Astrocyte (in vitro differentiated cells and primary cell): ENCODE data around the gene CADM1. TPM values are rescaled to one million over a fixed set of nuclear protein-coding genes. Genes with fewer than 3 reads are reported as not detected.

ENCODE experiments used
- DNase-seq: peaks from one replicate; pipeline ENCODE4 v3.0.0-alpha.2; 2010; ENCODE audit warnings: low read depth
- FAIRE-seq: peaks from 2 replicates; lab custom pipeline; 2011; peaks lifted over from hg19 to GRCh38; lab: Jason Lieb, UNC
- H2AFZ ChIP-seq: 2 replicates; pipeline ENCODE4 v1.6.0; 2012; ENCODE audit warnings: low read depth, low read length, inconsistent platforms
- H3K27ac ChIP-seq: 2 replicates; pipeline ENCODE4 v1.5.1; 2011; ENCODE audit warnings: low read depth, low read length, inconsistent platforms
- H3K27me3 ChIP-seq: 2 replicates; pipeline ENCODE4 v1.6.0; 2011; ENCODE audit warnings: low read length, inconsistent platforms; ENCODE audit not compliant: insufficient read depth
- H3K36me3 ChIP-seq: 2 replicates; pipeline ENCODE4 v1.5.1; 2011; ENCODE audit warnings: low read length, inconsistent platforms; ENCODE audit not compliant: insufficient read depth
- H3K4me1 ChIP-seq: 2 replicates; pipeline ENCODE4 v1.5.1; 2011; ENCODE audit warnings: low read length, inconsistent platforms; ENCODE audit not compliant: insufficient read depth
- H3K4me2 ChIP-seq: 2 replicates; pipeline ENCODE4 v1.6.0; 2012; ENCODE audit warnings: low read length, inconsistent platforms
- H3K4me3 ChIP-seq: 2 replicates; pipeline ENCODE4 v1.5.1; 2011; ENCODE audit warnings: low read depth, mild to moderate bottlenecking, low read length, inconsistent platforms; ENCODE audit not compliant: insufficient read depth
- H3K79me2 ChIP-seq: 2 replicates; pipeline ENCODE4 v1.6.0; 2012; ENCODE audit warnings: mild to moderate bottlenecking, low read length, inconsistent platforms; ENCODE audit not compliant: insufficient read depth
- H3K9ac ChIP-seq: 2 replicates; pipeline ENCODE4 v1.6.0; 2012; ENCODE audit warnings: mild to moderate bottlenecking, low read length, inconsistent platforms
- H3K9me3 ChIP-seq: 2 replicates; pipeline ENCODE4 v1.5.1; 2012; ENCODE audit warnings: low read depth, mild to moderate bottlenecking, low read length, inconsistent platforms; ENCODE audit not compliant: insufficient read depth
- H4K20me1 ChIP-seq: 2 replicates; pipeline ENCODE4 v1.6.0; 2012; ENCODE audit warnings: low read length, inconsistent platforms; ENCODE audit not compliant: insufficient read depth
- H3K27ac Mint-ChIP-seq: one replicate; pipeline ENCODE4 v1.8.0; 2021; ENCODE audit warnings: mild to moderate bottlenecking, mixed read lengths; ENCODE audit not compliant: unreplicated experiment
- H3K27me3 Mint-ChIP-seq: one replicate; pipeline ENCODE4 v1.8.0; 2021; ENCODE audit warnings: low read depth, mixed read lengths; ENCODE audit not compliant: unreplicated experiment
- H3K36me3 Mint-ChIP-seq: one replicate; pipeline ENCODE4 v1.8.0; 2021; ENCODE audit warnings: low read depth, mixed read lengths; ENCODE audit not compliant: unreplicated experiment
- H3K4me1 Mint-ChIP-seq: one replicate; pipeline ENCODE4 v1.8.0; 2021; ENCODE audit warnings: low read depth, mixed read lengths; ENCODE audit not compliant: unreplicated experiment
- H3K4me3 Mint-ChIP-seq: one replicate; pipeline ENCODE4 v1.8.0; 2021; ENCODE audit warnings: mild to moderate bottlenecking, moderate library complexity, mixed read lengths; ENCODE audit not compliant: unreplicated experiment
- H3K9me3 Mint-ChIP-seq: one replicate; pipeline ENCODE4 v1.8.0; 2021; ENCODE audit warnings: mild to moderate bottlenecking, mixed read lengths; ENCODE audit not compliant: unreplicated experiment
- EZH2 ChIP-seq: IDR thresholded peaks from 2 replicates; pipeline ENCODE4 v1.6.1; 2012; ENCODE audit warnings: mild to moderate bottlenecking, low read length, inconsistent platforms; ENCODE audit not compliant: insufficient read depth
- total RNA-seq: library from RNA; stranded (reverse); gene quantifications from 2 replicates; pipeline ENCODE4 v1.2.1, GENCODE V29; 2021
- TF ChIP-seq, protein P1 (sequence below): IDR thresholded peaks from 2 replicates; pipeline ENCODE4 v1.5.1; 2011; ENCODE audit warnings: low read depth, mild to moderate bottlenecking, inconsistent platforms, low read length, moderate library complexity; ENCODE audit not compliant: insufficient read depth

Gene CADM1
- total RNA-seq, 1 donor from 2014 or later, result 414 TPM

DNA sequence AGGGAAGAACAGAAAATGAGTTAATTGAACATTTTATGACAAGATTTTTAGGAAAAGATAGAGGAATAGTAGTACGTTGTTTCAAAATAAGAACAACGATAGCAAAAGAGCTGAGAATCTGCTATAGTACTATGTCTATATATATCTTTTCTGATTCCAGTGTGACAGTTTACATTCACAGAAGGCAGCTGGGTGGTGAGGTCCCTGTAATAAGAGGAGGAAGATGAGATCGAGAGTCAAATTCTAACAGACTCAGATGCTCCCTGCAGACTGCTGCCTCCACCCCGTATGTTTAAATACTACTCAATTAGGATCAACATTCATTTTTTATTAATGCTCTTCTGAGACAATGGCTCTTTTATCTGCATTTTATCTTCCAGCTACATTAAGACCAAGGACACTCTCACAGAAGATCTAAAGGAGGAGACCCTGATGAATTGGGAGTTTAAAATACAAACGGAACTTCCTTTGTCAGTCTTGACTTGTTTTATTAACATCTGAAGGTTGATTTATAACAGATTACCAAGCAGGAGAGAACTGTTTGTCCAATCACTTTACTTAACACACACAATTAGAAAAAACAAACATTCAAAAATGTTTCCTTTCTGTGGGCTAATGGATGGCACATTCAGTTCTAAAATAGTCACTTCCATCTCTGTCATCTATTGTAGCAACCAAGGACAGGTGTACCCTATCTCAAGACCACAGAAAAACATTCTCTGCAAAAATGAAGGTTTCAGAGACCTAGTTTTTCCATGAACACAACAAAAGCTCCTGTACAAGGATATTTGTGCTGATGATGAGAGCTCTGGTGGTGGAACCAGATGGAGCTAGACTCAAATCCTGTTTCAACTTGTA is 240.2 kb downstream of the CADM1 start:
- no peak overlapping the region for H3K4me2 ChIP-seq
- H3K4me3 Mint-ChIP-seq, result no peak overlapping the region
- H3K36me3 ChIP-seq, result no peaks in the 10 kb centered on the region
- peaks cover 3% of the 10 kb centered on the region for H4K20me1 ChIP-seq
- FAIRE-seq (no peak), DNase-seq (no peak)
- no peak overlapping the region for H3K27ac Mint-ChIP-seq
- H3K27me3 Mint-ChIP-seq, result no peaks in the 10 kb centered on the region
- no peak overlapping the region for H2AFZ ChIP-seq
- no peak for TF ChIP-seq EZH2
- TF ChIP-seq, protein P1, sequence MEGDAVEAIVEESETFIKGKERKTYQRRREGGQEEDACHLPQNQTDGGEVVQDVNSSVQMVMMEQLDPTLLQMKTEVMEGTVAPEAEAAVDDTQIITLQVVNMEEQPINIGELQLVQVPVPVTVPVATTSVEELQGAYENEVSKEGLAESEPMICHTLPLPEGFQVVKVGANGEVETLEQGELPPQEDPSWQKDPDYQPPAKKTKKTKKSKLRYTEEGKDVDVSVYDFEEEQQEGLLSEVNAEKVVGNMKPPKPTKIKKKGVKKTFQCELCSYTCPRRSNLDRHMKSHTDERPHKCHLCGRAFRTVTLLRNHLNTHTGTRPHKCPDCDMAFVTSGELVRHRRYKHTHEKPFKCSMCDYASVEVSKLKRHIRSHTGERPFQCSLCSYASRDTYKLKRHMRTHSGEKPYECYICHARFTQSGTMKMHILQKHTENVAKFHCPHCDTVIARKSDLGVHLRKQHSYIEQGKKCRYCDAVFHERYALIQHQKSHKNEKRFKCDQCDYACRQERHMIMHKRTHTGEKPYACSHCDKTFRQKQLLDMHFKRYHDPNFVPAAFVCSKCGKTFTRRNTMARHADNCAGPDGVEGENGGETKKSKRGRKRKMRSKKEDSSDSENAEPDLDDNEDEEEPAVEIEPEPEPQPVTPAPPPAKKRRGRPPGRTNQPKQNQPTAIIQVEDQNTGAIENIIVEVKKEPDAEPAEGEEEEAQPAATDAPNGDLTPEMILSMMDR, result no peak
- H3K4me1 Mint-ChIP-seq, result peaks cover 19% of the 10 kb centered on the region
- no peaks in the 10 kb centered on the region for H3K4me1 ChIP-seq
- H3K27me3 ChIP-seq, result no peaks in the 10 kb centered on the region
- H3K36me3 Mint-ChIP-seq, result peaks cover 8% of the 10 kb centered on the region
- no peaks in the 10 kb centered on the region for H3K9me3 ChIP-seq
- no peak overlapping the region for H3K9ac ChIP-seq
- H3K9me3 Mint-ChIP-seq, result no peaks in the 10 kb centered on the region
- H3K4me3 ChIP-seq, result no peak overlapping the region
- H3K27ac ChIP-seq, result no peak overlapping the region
- H3K79me2 ChIP-seq, result no peaks in the 10 kb centered on the region

- no peak overlapping the region for H3K4me2 ChIP-seq
- H3K27ac ChIP-seq, result no peak overlapping the region
- H4K20me1 ChIP-seq, result peaks cover 11% of the 10 kb centered on the region
- no peak overlapping the region for H2AFZ ChIP-seq
- no peaks in the 10 kb centered on the region for H3K9me3 ChIP-seq
- no peak for DNase-seq
- no peaks in the 10 kb centered on the region for H3K79me2 ChIP-seq
- H3K4me3 ChIP-seq, result no peak overlapping the region
- H3K27me3 ChIP-seq, result no peaks in the 10 kb centered on the region
- Mint-ChIP-seq H3K4me3 (no peak overlapping the region), H3K4me1 (peaks cover 21% of the 10 kb centered on the region), H3K36me3 (peaks cover 5% of the 10 kb centered on the region), H3K27ac (no peak overlapping the region), H3K9me3 (no peaks in the 10 kb centered on the region), H3K27me3 (no peaks in the 10 kb centered on the region)
- TF ChIP-seq, protein P1, result no peak
- no peak for TF ChIP-seq EZH2
- no peaks in the 10 kb centered on the region for H3K4me1 ChIP-seq
- no peaks in the 10 kb centered on the region for H3K36me3 ChIP-seq
- H3K9ac ChIP-seq, result no peak overlapping the region
- no peak for FAIRE-seq
These were observed 246.0 kb downstream of the CADM1 start for GRCh38 chr11:115258216-115258615.

DNA sequence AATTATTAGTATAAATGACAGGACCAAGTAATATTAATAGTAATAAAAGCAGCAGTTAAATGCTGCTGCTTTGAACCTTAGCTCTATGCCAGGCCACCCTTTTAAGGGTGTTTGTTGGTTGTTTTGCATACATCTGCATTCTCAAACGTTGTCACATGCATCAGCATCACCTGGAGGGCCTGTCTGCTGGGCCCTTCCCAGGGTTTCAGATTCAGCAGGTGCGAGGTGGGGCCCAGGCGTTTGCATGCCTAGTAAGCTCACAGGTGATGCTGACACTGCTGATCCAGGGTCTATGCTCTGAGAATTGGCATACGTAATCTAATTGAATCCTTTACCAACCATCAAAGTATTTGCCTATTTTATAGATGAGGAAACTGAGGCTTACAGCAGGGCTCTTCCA is 246.5 kb downstream of the CADM1 start:
- FAIRE-seq, result no peak
- no peak overlapping the region for H3K4me3 ChIP-seq
- no peaks in the 10 kb centered on the region for H3K9me3 Mint-ChIP-seq

More for the DNA sequence above, 246.5 kb downstream of the CADM1 start:
- no peak for DNase-seq
- Histone ChIP-seq H3K27ac (no peak overlapping the region), H3K4me1 (no peaks in the 10 kb centered on the region), H3K36me3 (no peaks in the 10 kb centered on the region), H3K4me2 (no peak overlapping the region), H3K27me3 (no peaks in the 10 kb centered on the region), H4K20me1 (peaks cover 11% of the 10 kb centered on the region), H3K79me2 (no peaks in the 10 kb centered on the region), H2AFZ (no peak overlapping the region), H3K9ac (no peak overlapping the region), H3K9me3 (no peaks in the 10 kb centered on the region)
- Mint-ChIP-seq H3K4me3 (no peak overlapping the region), H3K4me1 (peaks cover 21% of the 10 kb centered on the region), H3K27ac (no peak overlapping the region), H3K36me3 (peaks cover 5% of the 10 kb centered on the region), H3K27me3 (no peaks in the 10 kb centered on the region)
- TF ChIP-seq, protein P1, result no peak
- TF ChIP-seq EZH2, result no peak
